ENCODE results near the gene DNAJA4. TPM values are rescaled to one million over a fixed set of nuclear protein-coding genes. Genes with fewer than 3 reads are reported as not detected.

DNAJA4 gene
- total and polyA plus RNA-seq, 9 of the 15 experiments (the other 6 are each of a cell fraction or from before 2014, with no cell fraction given): 0.11 to 1.0 (median 0.16) TPM; not detected in 4

DNA sequence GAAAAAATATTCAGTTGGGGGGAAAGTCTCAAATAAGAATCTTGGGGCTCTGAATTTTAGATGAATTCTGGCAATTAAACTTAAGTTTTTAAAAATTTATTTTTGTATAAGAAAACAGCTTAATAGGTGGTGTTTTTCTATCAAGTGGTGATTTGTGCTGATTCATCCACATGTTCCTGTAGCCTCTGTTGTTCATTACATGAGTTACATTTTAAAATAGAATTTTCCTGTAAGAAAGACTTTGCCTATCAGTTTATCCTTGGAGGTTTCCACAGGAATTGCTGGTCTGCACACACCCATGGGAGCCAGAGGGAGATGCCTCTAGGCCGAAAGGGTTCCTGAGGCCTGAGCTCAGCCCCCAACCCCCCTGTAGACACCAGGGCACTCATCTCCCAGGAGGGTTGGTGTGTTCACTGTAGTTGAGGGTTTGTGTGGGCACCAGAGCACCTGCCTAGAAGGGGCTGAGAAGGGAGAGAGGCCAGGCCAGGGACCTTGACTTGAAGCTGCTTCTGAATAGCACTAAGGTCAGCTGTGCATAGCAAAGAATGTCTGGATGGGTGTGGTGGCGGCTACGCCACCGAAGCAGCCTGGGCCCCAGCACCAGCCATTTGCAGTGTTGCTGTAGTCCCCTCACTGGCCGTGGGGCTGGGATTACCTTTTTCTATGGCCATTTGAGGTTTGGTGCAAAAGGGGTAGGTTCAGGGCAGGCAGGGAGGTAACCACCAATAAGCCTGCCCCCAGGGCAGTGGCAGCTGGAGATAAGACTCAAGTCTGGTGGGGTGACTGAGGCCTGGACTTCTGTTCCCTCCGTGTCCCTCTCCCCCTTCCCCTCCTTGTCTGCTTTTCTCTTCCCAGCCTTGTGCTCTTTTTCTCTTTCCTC is 11.9 kb downstream of the DNAJA4 start (continued):
- TF ChIP-seq, protein P1, sequence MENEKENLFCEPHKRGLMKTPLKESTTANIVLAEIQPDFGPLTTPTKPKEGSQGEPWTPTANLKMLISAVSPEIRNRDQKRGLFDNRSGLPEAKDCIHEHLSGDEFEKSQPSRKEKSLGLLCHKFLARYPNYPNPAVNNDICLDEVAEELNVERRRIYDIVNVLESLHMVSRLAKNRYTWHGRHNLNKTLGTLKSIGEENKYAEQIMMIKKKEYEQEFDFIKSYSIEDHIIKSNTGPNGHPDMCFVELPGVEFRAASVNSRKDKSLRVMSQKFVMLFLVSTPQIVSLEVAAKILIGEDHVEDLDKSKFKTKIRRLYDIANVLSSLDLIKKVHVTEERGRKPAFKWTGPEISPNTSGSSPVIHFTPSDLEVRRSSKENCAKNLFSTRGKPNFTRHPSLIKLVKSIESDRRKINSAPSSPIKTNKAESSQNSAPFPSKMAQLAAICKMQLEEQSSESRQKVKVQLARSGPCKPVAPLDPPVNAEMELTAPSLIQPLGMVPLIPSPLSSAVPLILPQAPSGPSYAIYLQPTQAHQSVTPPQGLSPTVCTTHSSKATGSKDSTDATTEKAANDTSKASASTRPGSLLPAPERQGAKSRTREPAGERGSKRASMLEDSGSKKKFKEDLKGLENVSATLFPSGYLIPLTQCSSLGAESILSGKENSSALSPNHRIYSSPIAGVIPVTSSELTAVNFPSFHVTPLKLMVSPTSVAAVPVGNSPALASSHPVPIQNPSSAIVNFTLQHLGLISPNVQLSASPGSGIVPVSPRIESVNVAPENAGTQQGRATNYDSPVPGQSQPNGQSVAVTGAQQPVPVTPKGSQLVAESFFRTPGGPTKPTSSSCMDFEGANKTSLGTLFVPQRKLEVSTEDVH (IDR thresholded peaks at IDR 0.05; ENCODE audit: low read depth, partially characterized antibody): no peak
- TF ChIP-seq ZNF274 (IDR thresholded peaks at IDR 0.05; ENCODE audit: borderline replicate concordance, low read depth, low read length) (no peak), KLF6 (CRISPR knock-in tag; IDR thresholded peaks at IDR 0.05; ENCODE audit: borderline replicate concordance) (no peak), ETV6 (IDR thresholded peaks at IDR 0.05; ENCODE audit: borderline replicate concordance in 1 of 2, low read depth in 2 of 2, low read length in 1 of 2) (no peak), ETV6 (CRISPR knock-in tag; IDR thresholded peaks at IDR 0.05; ENCODE audit: borderline replicate concordance) (no peak), CCAR2 (IDR thresholded peaks at IDR 0.05; ENCODE audit: low read depth, low read length) (no peak), ZNF224 (CRISPR knock-in tag; IDR thresholded peaks at IDR 0.05) (no peak), HNRNPH1 (optimal IDR thresholded peaks at IDR 0.05; ENCODE audit: low read depth, low read length) (no peak), ZNF3 (CRISPR knock-in tag; IDR thresholded peaks at IDR 0.05) (no peak), SPI1 (IDR thresholded peaks at IDR 0.05; ENCODE audit: borderline replicate concordance, low read depth, low read length) (no peak), ZFP30 (CRISPR knock-in tag; IDR thresholded peaks at IDR 0.05; ENCODE audit: borderline replicate concordance) (no peak), LARP7 (IDR thresholded peaks at IDR 0.05) (0 out of 2 replicates have a peak, but pooled peaks have one; percentile 42), TAF7 (tag; IDR thresholded peaks at IDR 0.05) (no peak), LEF1 (IDR thresholded peaks at IDR 0.05) (0 out of 2 replicates have a peak, but pooled peaks have one; percentile 34), ZSCAN32 (CRISPR knock-in tag; IDR thresholded peaks at IDR 0.05) (no peak), POU5F1 (IDR thresholded peaks at IDR 0.05; ENCODE audit: borderline replicate concordance, low read depth, low read length, partially characterized antibody) (no peak)
- TF ChIP-seq, protein P2, sequence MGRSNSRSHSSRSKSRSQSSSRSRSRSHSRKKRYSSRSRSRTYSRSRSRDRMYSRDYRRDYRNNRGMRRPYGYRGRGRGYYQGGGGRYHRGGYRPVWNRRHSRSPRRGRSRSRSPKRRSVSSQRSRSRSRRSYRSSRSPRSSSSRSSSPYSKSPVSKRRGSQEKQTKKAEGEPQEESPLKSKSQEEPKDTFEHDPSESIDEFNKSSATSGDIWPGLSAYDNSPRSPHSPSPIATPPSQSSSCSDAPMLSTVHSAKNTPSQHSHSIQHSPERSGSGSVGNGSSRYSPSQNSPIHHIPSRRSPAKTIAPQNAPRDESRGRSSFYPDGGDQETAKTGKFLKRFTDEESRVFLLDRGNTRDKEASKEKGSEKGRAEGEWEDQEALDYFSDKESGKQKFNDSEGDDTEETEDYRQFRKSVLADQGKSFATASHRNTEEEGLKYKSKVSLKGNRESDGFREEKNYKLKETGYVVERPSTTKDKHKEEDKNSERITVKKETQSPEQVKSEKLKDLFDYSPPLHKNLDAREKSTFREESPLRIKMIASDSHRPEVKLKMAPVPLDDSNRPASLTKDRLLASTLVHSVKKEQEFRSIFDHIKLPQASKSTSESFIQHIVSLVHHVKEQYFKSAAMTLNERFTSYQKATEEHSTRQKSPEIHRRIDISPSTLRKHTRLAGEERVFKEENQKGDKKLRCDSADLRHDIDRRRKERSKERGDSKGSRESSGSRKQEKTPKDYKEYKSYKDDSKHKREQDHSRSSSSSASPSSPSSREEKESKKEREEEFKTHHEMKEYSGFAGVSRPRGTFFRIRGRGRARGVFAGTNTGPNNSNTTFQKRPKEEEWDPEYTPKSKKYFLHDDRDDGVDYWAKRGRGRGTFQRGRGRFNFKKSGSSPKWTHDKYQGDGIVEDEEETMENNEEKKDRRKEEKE (IDR thresholded peaks at IDR 0.05; ENCODE audit: borderline replicate concordance in 1 of 2, control insufficient read depth in 1 of 2, low read depth in 2 of 2, low read length in 1 of 2): no peak
- TF ChIP-seq, protein P3, sequence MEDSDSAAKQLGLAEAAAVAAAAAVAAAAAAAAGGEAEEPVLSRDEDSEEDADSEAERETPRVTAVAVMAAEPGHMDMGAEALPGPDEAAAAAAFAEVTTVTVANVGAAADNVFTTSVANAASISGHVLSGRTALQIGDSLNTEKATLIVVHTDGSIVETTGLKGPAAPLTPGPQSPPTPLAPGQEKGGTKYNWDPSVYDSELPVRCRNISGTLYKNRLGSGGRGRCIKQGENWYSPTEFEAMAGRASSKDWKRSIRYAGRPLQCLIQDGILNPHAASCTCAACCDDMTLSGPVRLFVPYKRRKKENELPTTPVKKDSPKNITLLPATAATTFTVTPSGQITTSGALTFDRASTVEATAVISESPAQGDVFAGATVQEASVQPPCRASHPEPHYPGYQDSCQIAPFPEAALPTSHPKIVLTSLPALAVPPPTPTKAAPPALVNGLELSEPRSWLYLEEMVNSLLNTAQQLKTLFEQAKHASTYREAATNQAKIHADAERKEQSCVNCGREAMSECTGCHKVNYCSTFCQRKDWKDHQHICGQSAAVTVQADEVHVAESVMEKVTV (CRISPR knock-in tag; IDR thresholded peaks at IDR 0.05): no peak
- TF ChIP-seq, protein P4, sequence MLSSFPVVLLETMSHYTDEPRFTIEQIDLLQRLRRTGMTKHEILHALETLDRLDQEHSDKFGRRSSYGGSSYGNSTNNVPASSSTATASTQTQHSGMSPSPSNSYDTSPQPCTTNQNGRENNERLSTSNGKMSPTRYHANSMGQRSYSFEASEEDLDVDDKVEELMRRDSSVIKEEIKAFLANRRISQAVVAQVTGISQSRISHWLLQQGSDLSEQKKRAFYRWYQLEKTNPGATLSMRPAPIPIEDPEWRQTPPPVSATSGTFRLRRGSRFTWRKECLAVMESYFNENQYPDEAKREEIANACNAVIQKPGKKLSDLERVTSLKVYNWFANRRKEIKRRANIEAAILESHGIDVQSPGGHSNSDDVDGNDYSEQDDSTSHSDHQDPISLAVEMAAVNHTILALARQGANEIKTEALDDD (IDR thresholded peaks at IDR 0.05): no peak; the same call in 1 of the 2 replicates

All from K562 (cell line).